ENCODE data around the gene SLC25A48.

SLC25A48 gene

GRCh38 chr5:135830876-135831275 is 3.6 kb upstream of the SLC25A48 start:
- H3K9ac ChIP-seq (ENCODE audit: low read length), result no peak overlapping the region
- no peaks in the 10 kb centered on the region for H3K9me2 ChIP-seq (ENCODE audit: low read depth, low read length)
- no peaks in the 10 kb centered on the region for H3F3A ChIP-seq (ENCODE audit: insufficient read depth, low read length)
- H3K27me3 ChIP-seq (ENCODE audit: insufficient read depth, low read length), result no peaks in the 10 kb centered on the region
- H3K79me2 ChIP-seq (ENCODE audit: insufficient read depth, low read length), result no peaks in the 10 kb centered on the region
- no peaks in the 10 kb centered on the region for H3K4me1 ChIP-seq (ENCODE audit: insufficient read depth, low read length, severe bottlenecking)
- H3K4me3 ChIP-seq (ENCODE audit: low read depth, low read length, poor library complexity, severe bottlenecking), result no peak overlapping the region
- H3K27ac ChIP-seq (ENCODE audit: low read depth, low read length, poor library complexity, severe bottlenecking), result no peak overlapping the region
- H2AFZ ChIP-seq (ENCODE audit: low read length), result no peak overlapping the region
- TF ChIP-seq EZH2 (IDR thresholded peaks at IDR 0.05; ENCODE audit: borderline replicate concordance, low read length), result no peak
- TF ChIP-seq, protein P1, sequence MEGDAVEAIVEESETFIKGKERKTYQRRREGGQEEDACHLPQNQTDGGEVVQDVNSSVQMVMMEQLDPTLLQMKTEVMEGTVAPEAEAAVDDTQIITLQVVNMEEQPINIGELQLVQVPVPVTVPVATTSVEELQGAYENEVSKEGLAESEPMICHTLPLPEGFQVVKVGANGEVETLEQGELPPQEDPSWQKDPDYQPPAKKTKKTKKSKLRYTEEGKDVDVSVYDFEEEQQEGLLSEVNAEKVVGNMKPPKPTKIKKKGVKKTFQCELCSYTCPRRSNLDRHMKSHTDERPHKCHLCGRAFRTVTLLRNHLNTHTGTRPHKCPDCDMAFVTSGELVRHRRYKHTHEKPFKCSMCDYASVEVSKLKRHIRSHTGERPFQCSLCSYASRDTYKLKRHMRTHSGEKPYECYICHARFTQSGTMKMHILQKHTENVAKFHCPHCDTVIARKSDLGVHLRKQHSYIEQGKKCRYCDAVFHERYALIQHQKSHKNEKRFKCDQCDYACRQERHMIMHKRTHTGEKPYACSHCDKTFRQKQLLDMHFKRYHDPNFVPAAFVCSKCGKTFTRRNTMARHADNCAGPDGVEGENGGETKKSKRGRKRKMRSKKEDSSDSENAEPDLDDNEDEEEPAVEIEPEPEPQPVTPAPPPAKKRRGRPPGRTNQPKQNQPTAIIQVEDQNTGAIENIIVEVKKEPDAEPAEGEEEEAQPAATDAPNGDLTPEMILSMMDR (IDR thresholded peaks at IDR 0.05; ENCODE audit: low read length), result no peak
- H3K9me3 ChIP-seq (ENCODE audit: low read length), result no peaks in the 10 kb centered on the region
- H3K4me2 ChIP-seq (ENCODE audit: low read length), result no peak overlapping the region
- H3K36me3 ChIP-seq (ENCODE audit: insufficient read depth, low read length), result no peaks in the 10 kb centered on the region
- H4K20me1 ChIP-seq (ENCODE audit: insufficient read depth, low read length), result no peaks in the 10 kb centered on the region

- TF ChIP-seq, protein P1 (IDR thresholded peaks at IDR 0.05; ENCODE audit: low read length), result no peak
- no peak for TF ChIP-seq EZH2 (IDR thresholded peaks at IDR 0.05; ENCODE audit: borderline replicate concordance, low read length)
- H3K4me3 ChIP-seq (ENCODE audit: low read depth, low read length, poor library complexity, severe bottlenecking), result no peak overlapping the region
- no peaks in the 10 kb centered on the region for H3F3A ChIP-seq (ENCODE audit: insufficient read depth, low read length)
- no peak overlapping the region for H3K9ac ChIP-seq (ENCODE audit: low read length)
- no peaks in the 10 kb centered on the region for H3K36me3 ChIP-seq (ENCODE audit: insufficient read depth, low read length)
- no peak overlapping the region for H2AFZ ChIP-seq (ENCODE audit: low read length)
- H3K27me3 ChIP-seq (ENCODE audit: insufficient read depth, low read length), result no peaks in the 10 kb centered on the region
- no peaks in the 10 kb centered on the region for H3K79me2 ChIP-seq (ENCODE audit: insufficient read depth, low read length)
- H4K20me1 ChIP-seq (ENCODE audit: insufficient read depth, low read length), result no peaks in the 10 kb centered on the region
- no peaks in the 10 kb centered on the region for H3K4me1 ChIP-seq (ENCODE audit: insufficient read depth, low read length, severe bottlenecking)
- H3K9me2 ChIP-seq (ENCODE audit: low read depth, low read length), result no peaks in the 10 kb centered on the region
- H3K9me3 ChIP-seq (ENCODE audit: low read length), result no peaks in the 10 kb centered on the region
- H3K27ac ChIP-seq (ENCODE audit: low read depth, low read length, poor library complexity, severe bottlenecking), result no peak overlapping the region
- H3K4me2 ChIP-seq (ENCODE audit: low read length), result no peak overlapping the region
Measured at GRCh38 chr5:135831439-135831838, 3.0 kb upstream of the SLC25A48 start.

DNA sequence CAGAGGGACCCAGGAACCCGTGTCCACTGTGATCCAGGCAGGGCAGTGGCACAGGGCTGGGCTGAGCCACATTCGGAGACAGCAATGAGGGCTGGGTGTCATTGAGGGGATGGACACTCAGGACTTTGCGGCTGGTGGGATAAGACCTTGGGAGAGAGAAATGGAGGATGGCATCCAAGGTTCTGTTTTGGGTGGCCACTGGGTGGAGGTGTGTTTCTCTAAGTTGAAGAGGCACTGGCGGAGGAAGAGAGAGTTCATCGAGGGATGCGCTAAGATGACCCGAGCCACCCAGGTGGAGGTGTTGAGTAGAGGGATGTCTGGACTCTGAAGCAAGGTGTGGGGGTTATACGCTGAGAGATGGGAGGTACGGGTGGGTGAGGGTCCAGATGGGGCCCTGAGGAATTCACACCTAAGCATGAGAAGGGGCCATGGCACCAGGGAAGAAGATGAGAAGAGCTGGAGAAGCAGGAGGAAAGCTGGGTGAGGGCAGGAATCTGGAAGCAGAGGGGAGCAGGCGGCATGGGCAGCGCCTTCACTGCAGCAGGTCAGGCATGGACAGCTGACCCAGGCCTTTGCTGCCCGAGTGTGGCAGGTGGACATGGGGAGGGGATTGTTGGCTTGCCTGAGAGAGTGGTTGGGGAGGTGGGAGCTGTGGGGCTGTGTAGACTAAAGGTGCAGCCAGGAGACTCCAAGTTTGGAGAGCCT is 2.5 kb upstream of the SLC25A48 start:
- H3K9me2 ChIP-seq (ENCODE audit: low read depth, low read length), result no peaks in the 10 kb centered on the region
- no peaks in the 10 kb centered on the region for H3K9me3 ChIP-seq (ENCODE audit: low read length)
- H3K36me3 ChIP-seq (ENCODE audit: insufficient read depth, low read length), result no peaks in the 10 kb centered on the region
- H3K4me1 ChIP-seq (ENCODE audit: insufficient read depth, low read length, severe bottlenecking), result no peaks in the 10 kb centered on the region
- no peaks in the 10 kb centered on the region for H4K20me1 ChIP-seq (ENCODE audit: insufficient read depth, low read length)
- TF ChIP-seq, protein P1 (IDR thresholded peaks at IDR 0.05; ENCODE audit: low read length), result no peak
- TF ChIP-seq EZH2 (IDR thresholded peaks at IDR 0.05; ENCODE audit: borderline replicate concordance, low read length), result no peak
- no peak overlapping the region for H3K27ac ChIP-seq (ENCODE audit: low read depth, low read length, poor library complexity, severe bottlenecking)
- no peaks in the 10 kb centered on the region for H3F3A ChIP-seq (ENCODE audit: insufficient read depth, low read length)
- no peaks in the 10 kb centered on the region for H3K79me2 ChIP-seq (ENCODE audit: insufficient read depth, low read length)
- no peak overlapping the region for H3K4me2 ChIP-seq (ENCODE audit: low read length)
- no peak overlapping the region for H2AFZ ChIP-seq (ENCODE audit: low read length)
- no peak overlapping the region for H3K9ac ChIP-seq (ENCODE audit: low read length)
- no peak overlapping the region for H3K4me3 ChIP-seq (ENCODE audit: low read depth, low read length, poor library complexity, severe bottlenecking)
- no peaks in the 10 kb centered on the region for H3K27me3 ChIP-seq (ENCODE audit: insufficient read depth, low read length)
